HG03135 (cell line): ENCODE results near the gene CPED1.
"Not testable (repeated sequence)": the region's sequence is repeated elsewhere in the genome, so short reads cannot be mapped to it uniquely, and the experiment has no call there.

Source experiments
- ATAC-seq: cut with Tn5 transposase; IDR thresholded peaks from one replicate; pipeline ENCODE4 v1.9.1; 2021; ENCODE audit warnings: mild to moderate bottlenecking, moderate library complexity; ENCODE audit not compliant: unreplicated experiment

Gene CPED1

GRCh38 chr7:120996333-120996987 is 7.9 kb downstream of the CPED1 start:
- no peak for ATAC-seq

- ATAC-seq = no peak
These were observed 8.5 kb downstream of the CPED1 start for GRCh38 chr7:120996988-120997345.

- no peak for ATAC-seq
These were observed 9.5 kb downstream of the CPED1 start for GRCh38 chr7:120997882-120998474.

GRCh38 chr7:120998520-120998919 is 10.0 kb downstream of the CPED1 start:
- no peak for ATAC-seq

GRCh38 chr7:120998996-120999565 is 10.6 kb downstream of the CPED1 start:
- ATAC-seq = no peak

- no peak for ATAC-seq
These were observed 11.8 kb downstream of the CPED1 start for GRCh38 chr7:121000081-121000983.

- no peak for ATAC-seq
These were observed 12.9 kb downstream of the CPED1 start for GRCh38 chr7:121001234-121001906.

GRCh38 chr7:121002048-121002756 is 13.7 kb downstream of the CPED1 start:
- ATAC-seq = no peak

GRCh38 chr7:121002757-121003200 is 14.3 kb downstream of the CPED1 start:
- no peak for ATAC-seq

GRCh38 chr7:121003986-121004685 is 15.6 kb downstream of the CPED1 start:
- no peak for ATAC-seq

GRCh38 chr7:121005058-121005457 is 16.5 kb downstream of the CPED1 start:
- not testable (repeated sequence) for ATAC-seq

GRCh38 chr7:121005996-121006584 is 17.6 kb downstream of the CPED1 start:
- no peak for ATAC-seq

- ATAC-seq = no peak
These were observed 18.3 kb downstream of the CPED1 start for GRCh38 chr7:121006711-121007315.

- ATAC-seq = no peak
These were observed 20.3 kb downstream of the CPED1 start for GRCh38 chr7:121008816-121009215.

GRCh38 chr7:121011401-121011800 is 22.9 kb downstream of the CPED1 start:
- ATAC-seq = no peak

- ATAC-seq = no peak
These were observed 23.8 kb downstream of the CPED1 start for GRCh38 chr7:121012170-121012874.

GRCh38 chr7:121012919-121013318 is 24.4 kb downstream of the CPED1 start:
- no peak for ATAC-seq

GRCh38 chr7:121015560-121015959 is 27.0 kb downstream of the CPED1 start:
- ATAC-seq = no peak
